ENCODE measurements around the gene NCK1.

NCK1 gene
- 46.3 to 51.1 reads per million in 2 donors for total RNA-seq

- DNase-seq, result peak; percentile 97
Measured at GRCh38 chr3:136861890-136862616, at the start of gene NCK1. Gene NCK1, plus strand, starts transcription at chr3:136862208. Its CDS starts 65,794 bp downstream, at chr3:136928002.

DNA sequence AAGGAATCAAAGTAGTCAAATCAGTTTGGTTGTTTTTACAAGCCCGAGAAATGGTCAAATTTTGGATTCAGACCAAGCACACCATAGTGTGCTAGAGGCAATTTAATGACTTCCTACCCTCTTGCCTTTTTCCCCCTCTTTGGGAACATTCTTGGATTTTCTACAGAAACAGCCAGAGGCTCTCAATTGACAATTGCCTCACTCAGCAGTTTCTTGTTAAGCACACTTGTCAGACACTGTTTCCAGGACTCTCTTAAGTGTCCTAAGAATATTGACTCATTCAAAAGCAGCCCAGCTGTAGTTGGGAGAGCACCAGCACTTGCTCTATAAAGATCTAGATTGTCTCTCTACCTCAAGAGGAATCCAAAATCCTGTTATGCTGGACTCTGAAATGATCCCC is 44.6 kb upstream of the NCK1 start:
- no peak for DNase-seq

DNA sequence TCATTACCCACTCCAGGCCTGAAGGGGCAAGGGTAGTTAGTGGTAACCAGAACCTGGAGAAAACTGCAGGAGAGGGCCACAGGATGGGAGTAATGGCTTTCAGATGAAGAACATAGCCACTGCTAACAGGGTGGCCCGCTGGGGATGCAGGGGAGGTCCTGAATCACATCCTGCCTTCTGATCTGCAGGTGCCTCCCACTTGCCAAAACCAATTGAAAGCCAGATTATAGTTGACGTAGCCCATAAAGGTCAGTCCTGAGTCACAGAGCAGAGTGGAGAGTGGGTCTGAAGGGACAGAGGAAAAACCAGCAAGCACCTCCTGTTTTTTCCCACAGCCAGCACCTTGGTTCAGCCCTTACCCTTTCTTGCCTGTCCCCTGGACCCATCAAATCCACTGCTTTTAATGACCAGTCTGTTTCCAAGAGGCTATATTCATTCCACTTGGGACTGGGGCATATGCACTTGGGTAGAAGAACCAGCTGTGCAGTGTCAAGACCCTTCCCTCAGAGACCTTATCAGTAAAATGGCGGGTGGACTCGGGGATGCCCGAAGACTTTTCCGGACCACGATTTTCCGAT is 43.7 kb upstream of the NCK1 start:
- no peak for DNase-seq

GRCh38 chr3:136818769-136819391 is 43.1 kb upstream of the NCK1 start, which contains the start of gene SLC35G2:
Gene SLC35G2, plus strand, starts transcription at chr3:136819126. Its CDS starts 35,335 bp downstream, at chr3:136854461.
- DNase-seq, result peak; percentile 9

DNA sequence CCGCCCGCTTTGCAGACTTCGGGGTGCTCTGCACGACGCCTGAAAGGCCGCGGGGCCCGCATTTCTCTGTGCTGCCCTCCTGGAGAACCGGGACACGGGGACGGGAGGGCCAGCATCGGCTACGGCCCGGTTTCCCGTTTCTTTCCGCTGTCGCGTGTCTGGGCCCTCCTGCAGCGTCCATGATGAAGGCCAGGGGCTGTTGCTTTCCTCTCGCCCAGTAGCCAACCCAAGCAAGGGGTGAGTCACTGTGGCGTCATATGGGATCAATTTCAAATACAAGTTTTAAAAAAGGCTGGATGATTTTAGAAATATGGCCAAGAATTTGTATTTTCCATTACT is 42.6 kb upstream of the NCK1 start:
- no peak for DNase-seq

GRCh38 chr3:136819731-136820679 is 42.0 kb upstream of the NCK1 start:
- DNase-seq, result peak; percentile 9

GRCh38 chr3:136831461-136831860 is 30.5 kb upstream of the NCK1 start:
- DNase-seq, result no peak

GRCh38 chr3:136835089-136835812 is 26.8 kb upstream of the NCK1 start:
- DNase-seq, result no peak

DNA sequence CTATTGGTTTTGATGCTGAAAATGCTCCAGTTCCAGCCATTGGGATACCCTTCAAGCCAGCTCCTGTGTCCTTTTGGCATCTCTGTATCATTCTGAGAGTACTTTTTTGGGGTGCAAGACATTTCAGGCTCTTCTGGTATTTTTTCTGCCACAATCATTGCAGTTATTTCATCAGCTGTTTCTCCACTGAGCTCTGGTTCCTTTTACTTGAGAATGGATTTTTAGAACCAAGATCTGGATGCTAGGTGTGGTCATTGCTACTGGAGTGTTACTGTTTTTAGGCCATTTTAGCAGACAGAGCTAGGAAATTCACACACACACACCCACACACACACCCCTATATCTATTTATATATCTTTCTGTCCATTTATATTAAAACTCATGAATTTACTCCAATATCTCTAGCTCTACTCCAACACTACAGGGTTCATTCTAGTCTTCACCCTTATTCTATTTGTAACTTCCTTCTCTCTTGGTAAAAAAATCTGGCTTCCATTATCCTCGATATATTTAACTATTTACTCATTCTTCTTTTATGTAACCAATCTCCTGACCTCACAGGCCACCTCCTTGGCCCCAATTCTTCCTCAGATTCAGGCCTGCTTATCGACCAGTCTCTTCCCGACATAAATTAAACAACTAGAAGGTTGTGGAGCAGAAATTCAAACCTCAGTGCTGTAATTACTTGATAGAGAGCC is 26.0 kb upstream of the NCK1 start:
- DNase-seq, result no peak

GRCh38 chr3:136836511-136837156 is 25.4 kb upstream of the NCK1 start:
- no peak for DNase-seq

DNA sequence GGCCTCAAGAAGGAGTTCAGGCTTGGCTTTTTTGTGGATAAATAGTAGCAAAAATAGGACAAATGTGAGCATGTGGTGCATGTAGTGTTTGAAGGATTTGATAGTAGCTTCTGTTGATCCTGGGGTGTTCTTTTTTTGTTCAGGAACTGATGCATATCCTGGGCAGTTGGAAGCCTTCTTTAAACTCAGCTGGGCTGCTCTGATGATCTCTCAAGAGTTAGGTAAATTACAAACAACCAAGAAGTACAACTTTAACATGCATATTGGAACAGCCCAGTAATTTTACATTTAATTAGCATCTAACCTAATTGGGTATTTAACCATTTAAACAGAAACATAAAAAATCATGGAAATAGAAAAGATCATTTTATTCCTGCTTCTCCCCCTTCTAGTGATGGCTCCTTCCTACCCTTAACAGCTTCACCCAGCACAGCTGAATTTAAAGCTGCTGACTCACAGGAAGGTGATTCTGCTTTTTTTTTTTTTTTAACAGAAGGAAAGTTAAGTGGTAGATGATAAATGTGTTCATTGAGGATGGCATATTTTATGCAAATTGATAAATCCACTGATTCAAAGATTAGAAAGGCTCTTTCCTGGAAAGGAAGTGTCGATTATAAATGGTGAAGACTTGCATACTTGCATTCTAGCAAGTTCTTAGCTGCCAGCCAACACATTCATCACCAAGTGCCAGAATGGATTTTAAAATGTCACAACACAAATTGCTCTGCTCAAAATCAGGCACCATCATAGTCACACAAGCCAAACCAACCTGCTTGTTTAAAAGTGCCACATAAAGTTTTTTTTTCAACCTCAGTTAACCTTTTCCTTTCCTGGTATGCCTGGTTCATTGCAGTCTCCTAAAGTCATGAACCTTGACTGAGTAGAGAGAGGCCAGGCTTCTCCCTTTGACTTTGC is 23.1 kb upstream of the NCK1 start:
- DNase-seq, result no peak

DNA sequence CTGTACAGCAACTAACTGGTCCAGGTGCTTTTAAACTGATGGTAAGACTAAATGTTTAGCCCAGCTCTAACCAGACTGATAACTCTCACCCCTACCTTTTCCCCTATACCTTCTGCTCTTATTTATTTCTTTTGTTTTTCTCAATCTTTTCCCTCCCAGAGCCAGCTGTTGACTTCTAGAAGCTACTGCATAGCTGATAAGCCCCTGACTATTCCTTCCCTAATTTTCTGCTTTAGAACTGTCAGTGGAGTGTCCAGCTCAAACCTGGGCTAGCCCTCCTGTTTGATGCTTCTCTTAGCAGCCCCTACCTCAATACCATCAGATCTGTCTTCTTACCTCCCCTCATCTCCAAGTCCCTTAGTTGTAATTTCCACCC is 22.5 kb upstream of the NCK1 start:
- no peak for DNase-seq

GRCh38 chr3:136840252-136840651 is 21.8 kb upstream of the NCK1 start:
- DNase-seq, result no peak

- DNase-seq, result no peak
Measured at GRCh38 chr3:136842294-136842693, 19.7 kb upstream of the NCK1 start.

GRCh38 chr3:136844724-136845123 is 17.3 kb upstream of the NCK1 start:
- DNase-seq, result no peak

DNA sequence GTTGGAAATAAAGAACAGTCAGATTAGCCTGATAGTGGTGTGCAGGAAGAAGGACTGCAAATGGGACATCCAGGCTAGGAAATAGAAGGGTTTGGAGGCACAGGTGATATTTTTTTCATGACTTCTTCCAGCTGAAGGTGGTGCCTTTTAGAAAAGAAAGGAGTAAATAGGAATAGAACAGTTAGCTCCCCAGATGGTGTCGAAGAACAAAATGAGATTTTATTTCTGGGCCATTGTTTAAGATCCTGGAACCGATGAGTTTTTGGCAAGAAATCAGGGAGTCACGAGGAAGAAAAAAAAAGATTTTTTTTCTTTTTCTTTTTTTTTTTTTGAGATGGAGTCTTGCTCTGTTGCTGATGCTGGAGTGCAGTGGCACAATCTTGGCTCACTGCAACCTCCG is 9.8 kb upstream of the NCK1 start:
- no peak for DNase-seq

DNA sequence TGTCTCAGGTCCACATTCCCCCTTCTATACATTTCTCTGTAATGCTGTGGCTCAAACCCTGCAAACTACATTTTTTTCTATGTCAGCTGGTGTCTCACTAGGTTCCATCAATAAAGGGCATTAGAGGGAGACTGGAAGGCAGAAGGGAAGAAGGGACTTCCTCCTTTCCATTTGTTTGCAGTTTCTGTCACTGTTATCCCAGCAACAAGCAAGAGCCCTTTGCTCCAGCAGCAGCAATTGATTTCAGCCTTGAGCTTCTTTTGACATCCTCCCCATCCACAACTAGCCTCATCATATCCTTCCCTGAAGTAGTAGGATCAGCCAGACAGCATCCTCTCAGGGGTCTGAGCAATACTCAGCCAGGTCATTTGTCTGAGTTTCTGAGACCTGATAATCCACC is 5.3 kb upstream of the NCK1 start:
- no peak for DNase-seq

DNA sequence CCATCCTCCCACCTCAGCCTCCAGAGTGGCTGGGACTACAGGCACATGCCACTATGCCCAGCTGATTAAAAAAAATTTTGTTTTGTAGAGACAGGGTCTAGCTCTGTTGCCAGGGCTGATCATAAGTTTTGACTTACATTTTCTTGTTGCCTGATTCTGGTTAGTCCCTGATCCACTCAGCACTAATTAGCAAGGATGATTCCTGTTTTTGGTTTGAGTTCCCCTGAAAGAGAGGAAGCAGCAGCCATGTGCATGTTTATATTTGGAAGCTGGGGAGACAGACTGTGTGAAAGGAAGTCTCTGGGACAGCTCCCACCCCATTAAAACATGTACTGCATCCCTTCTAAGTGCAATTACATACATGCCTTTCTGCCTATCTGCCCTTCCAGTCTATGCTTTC is 3.6 kb upstream of the NCK1 start:
- no peak for DNase-seq

DNA sequence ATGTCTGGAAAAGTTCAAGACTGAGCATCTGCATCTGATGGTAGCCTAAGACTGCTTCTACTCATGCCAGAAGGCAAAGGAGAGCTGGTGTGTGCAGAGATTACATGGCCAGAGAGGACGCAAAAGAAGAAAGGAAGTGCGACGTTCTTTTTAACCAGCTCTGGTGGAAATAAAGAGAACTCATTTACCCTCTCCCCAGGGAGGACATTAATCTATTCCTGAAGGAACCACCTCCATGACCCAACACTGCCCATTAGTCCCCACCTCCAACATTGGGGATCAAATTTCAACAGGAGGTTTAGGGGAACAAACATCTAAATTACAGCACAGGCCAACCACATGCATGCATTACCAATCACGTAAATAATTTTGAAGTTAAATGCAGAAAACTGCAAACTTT is 1.5 kb upstream of the NCK1 start:
- no peak for DNase-seq

Measured in T-helper 9 cell (primary cell).